GM18517 (cell line): ENCODE results near the gene DGKI.
"Not testable (repeated sequence)": the region's sequence is repeated elsewhere in the genome, so short reads cannot be mapped to it uniquely, and the experiment has no call there.

Source experiments
- ATAC-seq: cut with Tn5 transposase; IDR thresholded peaks from one replicate; pipeline ENCODE4 v1.9.1; 2021; ENCODE audit warnings: mild to moderate bottlenecking, moderate library complexity; ENCODE audit not compliant: unreplicated experiment

DGKI gene

DNA sequence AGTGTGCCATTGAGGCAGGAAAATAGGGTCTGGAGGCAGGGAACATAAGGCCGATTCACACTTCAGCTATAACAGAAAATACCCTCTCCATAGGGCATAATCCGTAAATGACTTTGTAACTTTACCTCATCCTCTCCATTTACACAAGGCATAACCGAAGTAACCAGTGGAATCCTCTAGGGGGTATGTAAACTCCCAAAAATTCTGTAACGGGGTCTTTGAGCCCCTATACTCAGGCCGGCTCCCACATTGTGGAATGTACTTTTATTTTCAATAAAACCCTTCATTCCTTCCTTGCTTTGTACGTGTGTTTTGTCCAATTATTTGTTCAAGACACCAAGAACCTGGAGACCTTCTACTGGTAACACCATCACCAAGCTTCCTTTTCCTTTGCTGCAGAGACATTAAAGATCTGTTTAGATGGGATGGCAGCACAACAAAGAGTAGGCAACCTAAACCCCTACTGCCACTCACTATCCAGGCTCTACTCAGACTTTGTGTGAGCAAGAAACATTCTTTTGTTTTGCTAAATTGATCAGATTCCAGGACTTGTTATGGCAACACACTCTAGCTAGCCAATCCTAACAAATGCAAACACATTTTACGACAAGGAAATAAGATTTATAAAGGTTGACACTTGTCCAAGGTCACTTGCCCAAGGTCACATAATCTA, 99.3 kb downstream of the DGKI start:
- no peak for ATAC-seq

DNA sequence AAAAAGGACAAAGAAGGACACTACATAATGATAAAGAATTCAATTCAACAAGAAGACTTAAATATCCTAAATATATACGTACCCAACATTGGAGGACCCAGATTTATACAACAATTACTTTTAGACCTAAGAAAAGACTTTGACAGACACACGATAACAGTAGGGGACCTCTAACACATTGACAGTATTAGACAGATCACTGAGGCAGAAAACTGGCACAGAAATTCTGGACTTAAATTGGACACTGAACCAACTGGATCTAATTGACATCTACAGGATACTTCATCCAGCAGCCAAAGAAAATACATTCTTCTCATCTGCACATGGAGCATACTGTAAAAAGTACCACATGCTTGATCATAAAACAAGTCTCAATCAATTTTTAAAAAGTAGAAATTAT, 103.8 kb downstream of the DGKI start:
- ATAC-seq: no peak

DNA sequence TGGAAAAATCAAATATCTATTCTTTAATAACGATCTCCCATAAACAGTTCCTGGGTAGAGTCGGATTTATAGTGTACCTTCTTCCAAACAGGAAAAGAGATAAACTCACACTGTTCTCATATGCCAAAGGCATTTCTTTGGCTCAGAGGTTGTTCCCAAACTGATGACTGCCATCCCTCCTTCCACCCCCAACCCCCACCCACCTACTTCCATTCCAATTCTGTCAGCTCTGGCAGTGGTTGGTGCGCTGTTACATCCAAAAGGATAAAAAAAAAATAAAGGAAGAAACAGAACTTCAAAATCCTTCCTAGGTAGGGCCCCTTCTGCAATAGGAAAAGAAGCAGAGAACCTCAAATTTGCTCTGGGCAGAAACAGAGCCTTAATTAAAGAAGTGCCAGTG, 104.7 kb downstream of the DGKI start:
- no peak for ATAC-seq

DNA sequence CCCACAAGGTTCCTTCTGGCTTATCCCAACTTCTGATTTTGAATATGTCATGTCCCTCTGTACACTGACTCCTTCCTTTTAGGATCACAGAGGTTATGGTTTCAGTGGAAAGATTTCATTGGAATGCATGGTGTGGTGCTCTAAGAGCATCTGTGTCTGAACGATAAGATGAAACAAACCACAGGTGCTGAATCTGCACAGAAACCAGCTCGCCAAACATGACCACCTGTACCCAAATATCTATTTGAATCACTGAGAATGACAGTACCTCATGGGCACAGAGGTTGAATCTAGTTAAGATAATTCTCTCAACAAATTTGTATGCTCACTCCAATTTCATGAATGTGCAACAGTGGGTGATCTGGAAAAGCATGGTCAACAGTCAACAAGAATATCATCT, 105.3 kb downstream of the DGKI start:
- ATAC-seq: no peak

DNA sequence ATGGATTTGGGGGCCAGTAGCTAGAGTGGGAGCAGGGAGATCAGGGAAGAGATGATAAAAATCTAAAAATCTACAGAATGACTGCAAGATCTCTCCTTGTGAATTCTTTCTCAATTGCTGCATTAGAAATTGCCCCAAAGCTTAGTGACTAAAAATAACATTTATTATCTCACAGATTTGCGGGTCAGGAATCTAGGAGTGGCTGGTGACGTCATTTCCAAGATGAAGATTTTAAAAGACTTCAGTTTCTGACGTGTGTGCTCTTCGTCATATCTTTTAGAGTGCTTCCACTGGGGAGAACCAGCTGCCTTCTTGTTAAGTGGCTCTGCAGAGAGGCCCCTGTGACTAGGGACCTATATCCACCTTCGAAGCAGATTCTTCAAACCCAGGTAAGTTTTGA, 112.6 kb downstream of the DGKI start:
- ATAC-seq: no peak

DNA sequence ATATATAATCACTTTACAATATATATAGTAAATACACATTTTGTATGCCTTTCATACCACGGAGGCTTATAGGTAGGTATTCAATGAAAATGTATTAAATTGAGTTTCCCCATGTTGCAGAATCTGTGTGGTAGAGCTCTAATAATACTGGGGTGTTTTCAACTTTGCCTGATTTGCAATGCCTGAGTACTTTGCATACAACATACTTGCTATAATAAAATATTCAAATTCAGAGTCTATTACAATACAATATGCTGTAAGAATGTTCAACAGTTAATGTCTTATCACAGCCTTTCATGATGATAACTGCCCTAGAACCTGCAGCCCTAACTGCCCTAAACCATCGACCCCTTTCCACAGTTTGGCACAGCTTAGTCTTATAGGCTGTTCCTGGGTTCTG, 114.6 kb downstream of the DGKI start:
- ATAC-seq: no peak

DNA sequence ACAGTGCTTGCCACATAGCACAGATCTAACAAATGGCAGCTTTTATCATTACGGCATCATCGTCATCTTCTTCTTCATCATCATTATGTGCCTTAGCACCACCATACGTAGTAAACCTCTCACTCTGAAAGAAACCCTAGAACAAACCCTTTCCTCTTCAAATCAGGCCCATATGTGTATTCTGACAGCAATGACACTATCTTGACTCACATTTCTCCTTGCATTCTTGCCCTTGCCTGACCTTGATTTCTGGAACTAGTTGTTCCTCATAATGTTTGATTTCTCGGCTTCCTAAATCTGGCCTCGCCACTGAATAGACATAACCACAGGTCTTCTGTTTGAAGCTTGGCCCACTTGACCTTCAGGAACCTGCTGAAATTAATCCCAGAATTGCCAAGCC, 115.3 kb downstream of the DGKI start:
- no peak for ATAC-seq

DNA sequence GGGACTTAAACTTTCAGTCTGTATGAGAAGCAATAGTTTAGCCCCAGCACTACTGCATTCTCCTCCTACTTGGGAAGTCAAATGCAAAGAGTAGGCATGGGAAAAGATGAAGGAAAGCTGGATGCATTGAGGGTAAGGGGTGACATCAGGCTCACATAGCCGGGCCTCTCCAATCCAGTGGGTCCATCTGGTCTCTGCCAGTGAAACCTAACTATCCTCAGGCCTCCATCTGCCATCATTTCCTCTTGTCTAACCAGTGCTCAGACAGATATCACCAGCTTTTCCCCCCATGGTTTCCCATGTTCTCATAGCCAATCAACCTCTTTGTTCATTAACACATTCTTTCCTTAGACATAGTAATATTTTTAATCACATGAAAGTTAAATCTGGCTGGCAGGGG, 118.3 kb downstream of the DGKI start:
- ATAC-seq: no peak

DNA sequence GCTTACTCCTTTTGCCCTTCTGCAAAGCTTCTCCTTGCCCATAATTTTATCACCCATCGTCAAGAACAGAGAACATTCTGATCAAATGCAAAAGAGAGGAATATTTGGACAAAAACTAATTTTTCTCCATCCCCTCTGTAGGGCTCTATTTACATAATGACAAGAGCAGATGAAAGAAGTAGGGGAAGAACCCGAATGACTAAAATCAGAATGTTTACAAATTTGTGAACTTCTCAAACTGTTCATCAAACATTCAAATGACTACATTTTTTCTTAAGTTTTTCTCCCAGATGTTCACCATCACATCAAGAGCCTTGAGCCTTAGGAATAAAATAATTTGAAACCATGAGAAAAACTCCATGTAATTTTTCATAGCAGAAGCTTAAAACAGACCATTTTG, 119.4 kb downstream of the DGKI start:
- ATAC-seq: no peak

DNA sequence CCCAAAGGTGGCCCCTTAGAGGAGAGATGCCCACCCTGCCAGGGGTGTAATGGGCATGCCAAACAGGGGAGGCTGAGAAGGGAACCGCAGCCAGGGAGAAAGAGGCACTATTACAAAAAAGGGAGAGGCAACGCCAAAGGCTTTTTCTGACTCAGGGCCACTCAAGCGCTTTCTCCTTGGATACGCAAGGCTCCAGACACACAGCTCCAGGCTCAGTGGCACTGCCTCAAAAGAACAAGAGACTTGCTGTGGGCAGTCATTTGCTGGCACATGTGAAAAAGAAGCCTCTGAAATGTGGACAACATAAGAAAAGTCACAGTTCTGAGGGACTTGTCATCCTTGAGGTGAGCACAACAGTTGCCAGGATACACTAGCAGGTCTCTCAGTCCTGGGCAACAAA, 128.4 kb downstream of the DGKI start:
- ATAC-seq: no peak

DNA sequence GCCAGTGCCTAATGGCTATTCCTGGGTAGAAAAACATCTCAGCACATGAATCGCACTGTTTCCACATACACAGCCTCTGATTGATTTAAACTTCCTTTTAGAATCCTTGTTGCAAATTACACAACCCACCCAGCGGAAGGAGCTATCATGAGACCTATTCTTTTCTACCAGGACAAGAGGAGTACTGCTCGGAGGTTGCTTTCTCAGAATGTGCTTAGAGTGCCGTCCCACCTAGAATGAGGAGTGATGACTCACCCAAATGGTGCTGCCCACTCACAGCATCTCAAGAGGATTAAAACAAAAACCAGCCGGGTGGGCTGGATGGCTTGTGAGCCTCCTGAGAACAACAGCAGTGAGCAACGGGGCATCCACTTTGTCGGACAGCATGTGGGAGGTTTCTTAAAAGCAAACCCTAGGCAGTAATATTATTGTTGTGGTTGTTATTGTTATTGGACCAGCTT, 128.9 kb downstream of the DGKI start:
- no peak for ATAC-seq

DNA sequence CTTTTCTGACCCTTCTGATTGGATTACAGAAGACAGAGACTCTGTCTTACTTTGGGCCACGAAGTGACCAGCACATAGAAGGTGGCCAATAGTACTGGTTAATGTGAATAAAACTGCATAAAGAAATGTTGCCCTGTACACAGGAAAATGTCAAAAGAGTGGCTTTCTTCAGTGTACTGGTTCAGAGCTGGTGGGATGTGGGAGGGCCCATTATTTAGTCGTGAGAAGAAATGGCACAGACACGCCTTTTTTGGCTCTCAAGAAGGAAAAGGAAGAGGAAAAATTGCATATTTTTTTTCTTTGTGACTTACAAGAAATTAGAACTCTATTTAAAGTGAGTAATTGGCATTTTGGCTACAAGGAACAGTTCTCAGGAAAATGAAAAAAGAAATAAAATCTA, 129.7 kb downstream of the DGKI start:
- ATAC-seq: no peak

DNA sequence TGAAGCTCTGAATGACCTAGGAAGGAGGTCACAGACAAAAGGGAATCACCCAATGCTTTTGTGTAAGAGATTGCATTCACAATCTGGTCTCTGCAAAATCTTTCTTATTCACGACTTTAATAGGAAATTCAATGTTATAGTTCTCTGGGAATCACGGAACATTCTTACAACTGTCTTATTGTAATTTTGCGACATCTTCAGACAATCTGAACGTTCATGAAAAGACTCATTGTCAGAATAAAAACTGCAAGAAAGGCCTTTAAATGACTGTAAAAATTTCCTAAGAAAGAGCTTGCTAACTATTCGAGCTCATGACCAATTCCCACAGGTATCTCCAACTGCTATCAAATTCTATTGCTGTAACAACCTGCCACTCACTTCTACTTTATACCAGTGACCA, 130.7 kb downstream of the DGKI start:
- ATAC-seq: no peak

DNA sequence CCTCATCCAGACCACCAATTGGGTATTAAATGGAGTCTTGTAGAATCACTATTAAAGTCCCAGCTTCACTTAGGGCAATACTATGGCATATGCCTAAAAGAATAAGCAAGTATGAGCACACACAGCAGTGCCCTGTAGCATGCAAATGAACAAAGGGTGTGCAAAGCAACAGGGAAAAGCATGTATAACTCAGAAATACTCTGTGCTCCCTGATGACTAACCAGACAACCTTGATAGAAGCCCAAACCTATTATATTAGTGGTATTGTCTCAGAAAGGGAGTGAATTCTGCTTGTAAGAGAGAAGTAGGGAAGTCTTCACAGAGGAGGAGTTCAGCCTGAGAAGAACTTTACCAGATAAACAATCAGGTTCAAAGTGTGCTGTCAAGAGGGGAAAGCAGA, 131.2 kb downstream of the DGKI start:
- no peak for ATAC-seq

DNA sequence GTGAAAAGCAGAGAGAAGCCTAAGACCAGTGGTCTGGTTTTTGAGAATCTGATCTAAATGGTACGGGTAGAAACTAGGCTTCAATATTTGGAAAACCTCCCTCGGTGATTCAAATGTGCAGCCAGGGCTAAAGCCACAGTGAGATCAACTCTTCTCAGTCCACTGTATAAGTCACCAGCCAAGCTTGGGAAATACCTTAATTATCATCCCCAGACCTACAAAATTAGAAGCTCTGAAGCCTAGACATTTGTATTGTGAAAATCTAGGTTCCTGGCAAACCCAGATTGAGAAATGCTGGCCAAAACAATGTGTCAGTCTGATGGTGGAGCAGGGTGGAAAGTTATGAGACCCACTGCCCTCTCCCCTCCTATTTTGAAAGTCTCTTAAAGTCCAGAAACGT, 131.7 kb downstream of the DGKI start:
- no peak for ATAC-seq

DNA sequence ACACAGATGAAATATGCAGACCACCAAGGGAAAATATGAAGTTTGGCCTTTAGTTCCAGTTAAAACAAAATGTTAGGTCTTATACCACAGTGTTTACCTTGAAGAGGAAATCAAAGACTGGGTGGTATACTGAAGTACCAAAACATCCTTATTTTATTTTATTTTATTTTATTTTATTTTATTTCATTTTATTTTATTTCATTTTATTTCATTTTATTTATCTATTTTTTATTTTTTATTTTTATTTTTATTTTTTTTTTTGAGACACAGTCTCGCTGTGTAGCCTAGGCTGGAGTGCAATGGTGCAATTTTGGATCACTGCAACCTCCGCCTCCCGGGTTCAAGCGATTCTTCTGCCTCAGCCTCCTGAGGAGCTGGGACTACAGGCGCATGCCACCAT, 140.4 kb downstream of the DGKI start:
- ATAC-seq: not testable (repeated sequence)

DNA sequence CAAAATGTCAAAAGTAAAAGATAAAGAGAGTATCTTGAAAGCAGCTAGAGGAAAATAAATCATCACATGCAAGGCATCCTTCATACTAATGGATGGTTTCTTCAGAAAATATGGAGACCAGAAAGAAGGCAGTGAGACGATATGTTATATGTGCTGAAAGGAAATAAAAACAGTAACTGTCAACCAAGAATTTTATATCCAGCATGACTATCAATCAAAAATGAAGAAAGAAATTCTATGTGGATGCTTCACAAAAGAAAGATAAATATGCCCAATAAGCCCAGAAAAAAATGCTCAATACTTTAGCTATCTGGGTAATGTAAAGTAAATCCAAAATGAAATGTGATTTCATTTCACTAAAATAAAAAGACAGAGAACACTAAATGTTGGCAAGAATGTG, 142.1 kb downstream of the DGKI start:
- ATAC-seq: no peak

DNA sequence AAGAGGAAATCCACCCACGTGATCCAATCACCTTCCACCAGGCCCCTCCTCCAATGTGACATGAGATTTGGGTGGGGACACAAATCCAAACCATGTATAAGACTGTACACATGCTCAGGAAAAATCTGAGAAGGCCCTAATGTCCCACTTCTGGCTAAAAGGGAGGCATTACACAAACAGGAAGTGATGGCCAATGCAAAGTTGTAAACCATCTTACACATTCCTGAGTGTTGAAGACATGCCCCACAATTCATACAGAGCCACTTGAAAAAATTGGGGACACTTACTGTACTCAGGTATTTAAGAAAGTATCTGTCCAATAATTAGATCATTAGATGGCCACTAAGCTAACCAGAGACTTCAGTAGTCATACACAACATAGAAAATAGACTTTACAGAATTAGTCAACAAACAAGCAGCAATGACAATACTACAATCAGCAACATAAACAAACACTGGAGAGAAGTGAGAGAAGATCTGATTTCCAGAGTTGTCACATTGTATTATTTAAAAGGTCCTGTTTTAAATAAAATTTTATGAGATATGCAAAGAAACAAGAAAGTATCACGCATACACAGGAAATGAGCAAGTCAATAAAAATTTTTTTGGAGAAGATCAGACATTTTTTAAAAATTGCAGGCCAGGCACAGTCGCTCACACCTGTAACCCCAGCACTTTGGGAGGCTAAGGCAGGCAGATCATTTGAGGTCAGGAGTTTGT, 143.3 kb downstream of the DGKI start:
- ATAC-seq: no peak

DNA sequence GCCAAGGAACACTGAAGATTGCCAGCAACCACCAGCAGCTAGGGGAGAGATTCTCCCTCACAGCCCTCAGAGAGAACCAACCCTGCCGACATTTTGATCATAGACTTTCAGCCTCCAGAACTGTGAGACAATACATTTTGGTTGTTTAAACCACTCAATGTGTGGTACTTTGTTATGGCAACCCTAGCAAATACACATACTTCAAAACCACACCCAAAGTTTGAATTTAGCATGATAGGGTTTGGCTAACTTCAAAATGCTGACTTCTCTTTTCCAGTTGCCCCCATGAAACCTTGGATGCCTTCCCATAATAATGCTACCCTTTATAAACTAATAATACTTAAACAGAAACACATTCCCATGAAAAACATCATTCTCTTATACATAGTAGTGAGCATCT, 149.8 kb downstream of the DGKI start:
- ATAC-seq: no peak

DNA sequence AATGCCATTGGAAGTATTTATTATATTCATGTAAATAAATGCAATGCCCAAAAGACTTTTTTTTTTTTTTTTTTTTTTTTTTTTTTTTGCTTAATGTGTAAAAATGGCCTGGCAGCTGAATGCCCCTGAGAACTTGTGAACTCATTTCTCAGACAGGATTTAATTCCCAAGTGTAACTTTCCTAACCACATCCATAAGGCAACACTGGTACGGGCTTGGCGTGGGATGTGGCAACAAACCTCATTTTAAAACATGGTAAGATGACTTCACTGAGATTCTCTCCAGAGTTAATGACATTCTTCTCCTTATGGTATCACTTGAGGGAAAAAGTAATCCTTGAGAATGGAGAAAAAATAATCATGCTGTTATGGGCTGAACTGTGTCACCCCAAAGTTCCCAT, 150.4 kb downstream of the DGKI start:
- ATAC-seq: no peak

DNA sequence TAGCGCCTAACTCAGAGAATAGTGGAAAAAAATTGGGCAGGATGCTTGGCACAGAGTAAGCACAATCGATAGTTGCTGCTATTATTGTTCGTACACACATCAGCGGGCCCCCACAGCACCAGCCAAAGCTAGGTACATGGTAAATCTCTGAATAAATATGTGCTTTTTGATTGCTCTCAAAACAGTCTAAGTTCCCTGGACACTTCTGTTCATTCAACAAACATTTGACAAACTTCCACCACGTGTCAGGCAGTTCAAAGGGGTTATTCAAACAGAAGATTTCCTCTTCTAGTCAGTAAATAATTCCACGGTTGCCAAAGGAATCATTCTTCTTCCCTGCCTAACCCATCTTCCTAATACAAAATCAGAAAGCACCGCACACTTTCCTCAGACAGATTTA, 150.8 kb downstream of the DGKI start:
- ATAC-seq: no peak

DNA sequence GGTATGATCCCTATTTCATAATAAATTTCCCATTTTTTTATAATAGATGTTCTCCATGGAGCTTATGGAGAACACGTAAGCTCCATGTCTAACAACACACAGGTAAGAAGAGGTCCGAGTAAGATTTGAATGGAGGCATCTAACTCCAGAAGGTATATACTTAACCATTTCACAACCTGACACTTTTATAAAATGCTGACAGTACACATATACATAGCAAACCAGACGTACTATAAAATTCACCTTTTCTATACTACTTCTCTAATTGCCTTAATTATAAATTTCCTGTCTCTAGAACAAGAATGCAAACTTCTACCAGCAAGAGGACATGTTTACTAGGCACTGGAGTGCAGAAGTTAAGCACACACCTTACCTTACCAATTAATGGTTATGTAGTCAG, 151.3 kb downstream of the DGKI start:
- ATAC-seq: no peak

DNA sequence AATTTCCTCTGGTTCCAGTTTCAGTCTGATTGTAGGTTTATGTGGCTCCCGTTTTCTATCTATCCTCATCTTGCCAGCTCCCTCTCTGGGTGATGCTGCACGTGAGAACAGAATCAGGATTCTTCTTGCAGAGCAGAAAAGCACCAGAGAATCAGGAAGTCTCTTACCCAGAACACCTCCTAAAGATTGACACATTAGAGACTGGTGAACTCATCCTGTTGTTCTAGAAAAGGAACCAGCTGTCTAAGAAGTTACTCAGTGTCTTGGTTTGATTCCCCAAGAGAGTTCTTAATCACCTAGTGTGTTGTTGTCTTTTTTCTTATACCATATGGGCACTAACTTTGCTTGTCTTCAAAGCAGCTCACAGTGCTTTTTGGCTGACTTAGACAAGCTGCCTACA, 152.4 kb downstream of the DGKI start:
- ATAC-seq: no peak
